Prostate gland (tissue), 2 donors: Measurements from ENCODE around the gene FAM107B.

Source experiments
- CTCF ChIP-seq, 4 experiments: fragments of 200-600 bp in 2 of 4; fragments of 450-650 bp in 2 of 4; sonication (generic) in 2 of 4; IDR thresholded peaks; 1 replicate in 3 of 4; 2 replicates in 1 of 4; pipeline ENCODE4 v1.5.1; 2016 to 2019; ENCODE audit warnings: antibody characterized with exemption in 4 of 4, mild to moderate bottlenecking in 2 of 4, moderate library complexity in 2 of 4
- POLR2A ChIP-seq: fragments of 450-650 bp; IDR thresholded peaks from one replicate; pipeline ENCODE4 v1.6.1; 2016; ENCODE audit warnings: antibody characterized with exemption, mild to moderate bottlenecking
- POLR2AphosphoS5 ChIP-seq: sonication (generic); formaldehyde crosslinking; IDR thresholded peaks from one replicate; pipeline ENCODE4 v1.6.1; 2017; ENCODE audit warnings: antibody characterized with exemption

- TF ChIP-seq POLR2A (no peak), CTCF (IDR thresholded peaks at IDR 0.05) (no peak), POLR2AphosphoS5 (no peak)
Observed at GRCh38 chr10:14699482-14699881, 75.2 kb downstream of the FAM107B start.
